Measurements from ENCODE around the gene SHPK. TPM values are rescaled to one million over a fixed set of nuclear protein-coding genes. Genes with fewer than 3 reads are reported as not detected.

Gene SHPK
- total RNA-seq, 1 experiment from 2014 or later: 21.4 TPM

GRCh38 chr17:3663102-3664011 is 27.3 kb upstream of the SHPK start:
- BruUV-seq (replicated peaks): no TSS peak
- no peaks in the 10 kb centered on the region for H3K36me3 ChIP-seq (ENCODE audit: low read depth)
- peaks cover 31% of the 10 kb centered on the region for H3K79me2 ChIP-seq (ENCODE audit: low read depth)
- no peak for TF ChIP-seq EZH2 (IDR thresholded peaks at IDR 0.05; ENCODE audit: low read depth)
- TF ChIP-seq CTCF (conservative IDR thresholded peaks at IDR 0.05): no peak
- DNase-seq: no peak
- ChIA-PET POLR2A (ENCODE audit: unreplicated experiment) (interaction anchor here (0.5 kb wide), 1 partner anchor 849 kb away, joined by 7 read pairs; no protein-coding TSS in a partner anchor), CTCF (no interaction called here)
- no peaks in the 10 kb centered on the region for H3K27me3 ChIP-seq (ENCODE audit: insufficient read depth, low read depth)
- peaks cover 19% of the 10 kb centered on the region for H3F3A ChIP-seq (ENCODE audit: insufficient read depth, low read depth)
- no peaks in the 10 kb centered on the region for H3K9me2 ChIP-seq (ENCODE audit: insufficient read depth)
- no peak overlapping the region for H3K27ac ChIP-seq
- peaks cover 30% of the 10 kb centered on the region for H4K20me1 ChIP-seq (ENCODE audit: insufficient read depth)
- no peaks in the 10 kb centered on the region for H3K9me3 ChIP-seq (ENCODE audit: insufficient read depth, low read depth)
- no peak overlapping the region for H3K4me2 ChIP-seq
- no peak overlapping the region for H3K4me3 ChIP-seq
- H3K4me1 ChIP-seq (replicated peaks; ENCODE audit: insufficient read depth): peaks cover 25% of the 10 kb centered on the region
- intact Hi-C loops (cut with micrococcal nuclease; ENCODE audit: unreplicated experiment): no loop called here
- no peak overlapping the region for H2AFZ ChIP-seq

DNA sequence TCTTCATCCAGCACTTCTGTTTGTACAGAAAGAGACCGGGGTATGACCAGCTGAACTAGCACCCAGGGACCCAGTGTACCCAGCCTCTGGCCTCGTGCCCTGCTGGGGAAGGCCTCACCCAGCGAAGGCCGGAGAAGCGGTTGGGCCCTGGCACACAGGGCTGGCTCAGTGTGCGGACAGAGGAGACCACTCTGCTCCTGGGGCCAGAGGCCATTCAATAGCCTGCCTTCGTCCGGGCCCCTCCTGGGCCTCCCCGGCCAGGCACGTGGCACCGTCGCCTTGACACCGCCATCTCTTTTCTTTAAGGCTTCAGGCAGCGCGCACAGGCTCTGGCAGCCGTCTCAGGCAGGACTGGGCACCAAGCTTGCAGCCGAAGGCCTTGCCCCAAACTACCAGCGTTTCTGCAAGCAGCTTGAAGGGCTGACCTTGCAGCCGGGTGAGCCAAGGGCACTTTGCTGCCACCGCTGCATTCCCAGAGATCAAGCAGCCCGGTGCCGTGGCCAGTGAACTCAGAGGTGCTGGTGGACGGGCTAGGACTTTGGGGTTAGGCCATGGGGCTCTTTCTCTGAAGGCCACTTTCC is 24.4 kb upstream of the SHPK start:
- peaks cover 14% of the 10 kb centered on the region; the same call in 1 of the 2 replicates for H3F3A ChIP-seq (ENCODE audit: insufficient read depth, low read depth)
- H3K4me2 ChIP-seq: no peak overlapping the region
- H3K4me1 ChIP-seq (replicated peaks; ENCODE audit: insufficient read depth): peaks cover 11% of the 10 kb centered on the region
- no peaks in the 10 kb centered on the region for H3K27me3 ChIP-seq (ENCODE audit: insufficient read depth, low read depth)
- POLR2A ChIA-PET (ENCODE audit: unreplicated experiment): no interaction called here
- CTCF ChIA-PET: no interaction called here
- H3K9me2 ChIP-seq (ENCODE audit: insufficient read depth): no peaks in the 10 kb centered on the region
- H3K36me3 ChIP-seq (ENCODE audit: low read depth): no peaks in the 10 kb centered on the region
- H3K9me3 ChIP-seq (ENCODE audit: insufficient read depth, low read depth): no peaks in the 10 kb centered on the region
- H3K4me3 ChIP-seq: no peak overlapping the region
- no peak overlapping the region for H3K27ac ChIP-seq
- intact Hi-C loops (cut with micrococcal nuclease; ENCODE audit: unreplicated experiment): no loop called here
- H4K20me1 ChIP-seq (ENCODE audit: insufficient read depth): peaks cover 13% of the 10 kb centered on the region; the same call in 1 of the 2 replicates
- no TSS peak for BruUV-seq (replicated peaks)
- H2AFZ ChIP-seq: no peak overlapping the region
- no peak for DNase-seq
- TF ChIP-seq CTCF (conservative IDR thresholded peaks at IDR 0.05) (no peak), EZH2 (IDR thresholded peaks at IDR 0.05; ENCODE audit: low read depth) (no peak)
- H3K79me2 ChIP-seq (ENCODE audit: low read depth): 0 out of 2 replicates have a peak, but pooled peaks cover 7% of the 10 kb centered on the region

DNA sequence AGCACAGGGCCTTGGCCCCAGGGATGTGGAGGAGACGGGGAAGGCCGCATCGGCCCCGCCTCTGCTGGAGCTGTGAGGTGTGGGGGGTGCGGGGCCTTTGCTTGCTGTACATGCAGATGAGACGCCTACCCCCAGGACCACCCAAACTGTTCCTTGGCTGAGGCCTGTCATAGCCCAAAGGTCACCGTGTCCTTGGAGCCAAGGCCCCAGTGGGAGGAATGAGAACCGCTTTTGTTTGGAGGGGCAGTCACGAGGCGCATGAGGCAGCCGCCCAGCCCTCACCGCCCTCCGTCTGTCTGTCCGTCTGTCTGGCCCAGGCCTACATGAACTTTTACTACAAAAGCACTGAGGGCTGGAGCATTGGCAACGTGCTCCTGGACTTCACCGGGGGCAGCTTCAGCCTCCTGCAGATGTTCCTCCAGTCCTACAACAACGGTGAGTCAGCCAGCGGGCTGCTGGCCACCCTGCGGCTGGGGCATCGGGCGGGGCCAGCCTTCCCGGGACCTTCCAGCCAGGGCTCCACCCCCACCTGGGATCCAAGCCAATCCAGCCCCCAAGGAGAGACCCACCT is 23.6 kb upstream of the SHPK start:
- Histone ChIP-seq H3K27me3 (ENCODE audit: insufficient read depth, low read depth) (no peaks in the 10 kb centered on the region), H4K20me1 (ENCODE audit: insufficient read depth) (peaks cover 5% of the 10 kb centered on the region; the same call in 1 of the 2 replicates), H3K9me2 (ENCODE audit: insufficient read depth) (no peaks in the 10 kb centered on the region), H3F3A (ENCODE audit: insufficient read depth, low read depth) (peaks cover 14% of the 10 kb centered on the region; the same call in 1 of the 2 replicates), H3K4me2 (peak overlapping the region; percentile 51), H3K9me3 (ENCODE audit: insufficient read depth, low read depth) (no peaks in the 10 kb centered on the region), H3K4me1 (replicated peaks; ENCODE audit: insufficient read depth) (peaks cover 11% of the 10 kb centered on the region), H3K27ac (no peak overlapping the region), H3K4me3 (no peak overlapping the region), H3K36me3 (ENCODE audit: low read depth) (no peaks in the 10 kb centered on the region), H2AFZ (no peak overlapping the region), H3K79me2 (ENCODE audit: low read depth) (0 out of 2 replicates have a peak, but pooled peaks cover under 1% of the 10 kb centered on the region)
- no TSS peak for BruUV-seq (replicated peaks)
- peak; percentile 45 to 73 for DNase-seq
- no peak for TF ChIP-seq EZH2 (IDR thresholded peaks at IDR 0.05; ENCODE audit: low read depth)
- no peak for TF ChIP-seq CTCF (conservative IDR thresholded peaks at IDR 0.05)
- ChIA-PET POLR2A (ENCODE audit: unreplicated experiment) (no interaction called here), CTCF (no interaction called here)
- intact Hi-C loops (cut with micrococcal nuclease; ENCODE audit: unreplicated experiment): no loop called here

Data from PC-9 (cell line).